ENCODE data around the gene DCTN1.

Gene DCTN1

DNA sequence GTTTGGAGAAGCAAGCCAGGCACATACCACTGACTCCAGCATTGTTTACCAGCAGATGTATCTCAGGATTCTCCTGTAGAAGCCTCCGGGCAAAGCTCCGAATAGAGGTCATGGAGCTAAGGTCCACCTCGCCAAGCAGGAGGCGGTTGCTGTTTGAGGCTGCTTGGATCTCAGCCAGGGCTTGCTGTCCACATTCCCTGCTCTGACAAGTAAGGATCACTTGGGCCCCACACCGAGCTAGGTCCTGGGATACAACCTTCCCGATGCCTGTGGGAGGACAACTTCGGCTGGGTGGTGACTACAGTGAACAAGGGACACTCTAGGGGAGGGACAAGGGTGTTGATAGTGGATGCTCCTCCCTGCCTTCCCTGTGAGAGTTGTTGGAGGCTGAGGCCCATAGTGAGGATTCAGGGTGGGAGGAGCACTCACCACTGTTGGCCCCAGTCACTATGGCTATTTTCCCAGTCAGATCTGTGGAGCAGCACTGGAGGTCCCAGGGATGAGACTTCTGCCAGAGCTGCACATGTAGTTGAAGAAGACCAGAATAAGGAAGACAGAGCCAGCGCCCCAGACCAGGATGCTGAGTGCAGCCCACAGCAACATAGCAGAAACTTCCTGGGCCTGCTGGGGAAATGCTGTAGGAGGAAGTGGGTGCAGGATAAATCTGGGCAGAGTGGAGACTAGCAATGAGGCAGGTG, 33.0 kb upstream of the DCTN1 start:
- DNase-seq = no peak

DNA sequence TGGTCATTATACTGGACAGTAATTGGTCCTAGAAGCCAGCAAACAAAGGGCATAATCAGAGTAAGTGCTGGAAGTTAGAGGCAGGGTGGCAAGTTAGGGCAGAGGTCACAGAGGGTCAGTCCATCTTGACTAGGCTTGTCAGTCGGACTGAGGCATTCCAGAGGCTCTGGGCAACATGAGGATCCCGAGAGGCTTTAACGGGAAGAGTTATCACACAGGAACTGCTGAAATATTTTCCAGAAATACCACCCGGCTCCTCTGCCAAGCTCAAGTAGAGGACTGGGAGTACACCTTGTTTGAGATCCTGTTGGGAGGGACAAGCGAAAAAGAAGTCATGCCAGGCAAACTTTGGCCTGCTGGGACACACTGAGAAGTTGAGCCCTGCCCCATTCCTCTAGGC, 27.6 kb upstream of the DCTN1 start:
- DNase-seq = no peak

DNA sequence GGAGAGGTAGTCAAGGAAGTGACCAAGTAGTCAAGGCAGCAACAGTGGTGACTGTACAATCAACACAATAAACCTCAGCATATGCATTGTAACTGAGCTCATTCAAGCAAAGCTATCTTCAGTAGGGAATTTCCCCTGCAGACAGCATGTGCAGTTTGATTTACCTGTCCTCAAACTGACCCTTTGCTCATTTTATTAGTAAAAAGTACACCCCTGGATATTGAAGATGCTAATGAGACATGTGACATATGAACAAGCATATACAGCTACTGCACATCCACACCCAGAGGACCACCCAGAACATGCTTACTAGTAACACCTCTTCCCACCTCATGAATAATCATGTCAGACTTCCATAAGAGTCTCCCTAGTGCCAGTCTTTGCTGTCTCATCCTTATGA, 25.9 kb upstream of the DCTN1 start:
- DNase-seq = no peak

DNA sequence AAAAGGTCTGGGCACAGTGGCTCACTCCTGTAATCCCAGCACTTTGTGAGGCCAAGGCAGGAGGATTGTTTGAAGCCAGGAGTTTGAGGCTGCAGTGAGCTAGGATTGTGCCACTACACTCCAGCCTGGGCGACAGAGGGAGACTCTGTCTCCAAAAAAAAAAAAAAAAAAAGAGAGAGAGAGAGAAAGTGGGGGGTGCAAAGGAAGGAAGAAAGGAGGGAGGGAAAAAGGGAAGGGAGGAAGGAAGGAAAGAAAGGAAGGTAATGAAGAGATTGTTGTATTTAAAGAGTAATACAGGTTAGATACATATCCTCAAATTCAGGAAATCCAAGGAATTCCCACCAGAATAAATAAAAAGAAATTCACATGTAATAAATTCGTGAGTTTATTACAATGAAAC, 21.8 kb upstream of the DCTN1 start:
- no peak for DNase-seq

DNA sequence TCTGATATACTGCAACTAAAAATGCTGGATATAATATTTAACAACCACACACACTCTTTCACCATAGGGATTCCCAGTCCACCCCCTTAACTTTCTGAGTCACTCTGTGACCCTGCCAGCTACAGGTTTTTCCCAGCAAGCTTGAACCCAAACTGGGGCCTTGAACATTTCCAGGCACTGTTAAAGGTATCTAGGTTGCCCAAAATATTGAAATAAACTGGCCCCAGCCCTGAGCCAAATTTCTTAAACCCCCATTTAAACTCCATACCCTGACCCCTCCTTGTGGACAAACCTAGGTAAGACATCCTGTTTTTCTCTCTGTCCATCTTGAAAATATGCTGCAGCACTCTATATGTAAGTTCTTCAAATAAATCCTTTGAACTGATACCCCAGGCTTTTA, 19.7 kb upstream of the DCTN1 start:
- DNase-seq = peak; percentile 50

DNA sequence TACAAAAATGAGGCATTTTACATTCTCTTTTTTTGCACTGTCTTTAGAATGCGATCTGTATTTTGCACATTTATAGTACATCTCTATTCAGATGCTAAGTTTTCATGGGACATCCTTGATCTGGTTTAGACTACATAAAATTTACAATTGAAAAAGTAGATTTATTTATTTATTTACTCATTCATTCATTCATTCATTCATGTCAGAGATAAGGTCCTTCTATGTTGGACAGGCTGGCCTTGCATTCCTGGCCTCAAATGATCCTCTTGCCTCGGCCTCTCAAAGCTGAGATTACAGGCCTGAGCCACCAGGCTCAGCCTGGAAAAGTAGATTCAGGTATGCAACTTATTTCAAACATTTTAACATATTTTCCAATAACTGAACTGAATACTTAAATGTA, 16.0 kb upstream of the DCTN1 start:
- DNase-seq = no peak

DNA sequence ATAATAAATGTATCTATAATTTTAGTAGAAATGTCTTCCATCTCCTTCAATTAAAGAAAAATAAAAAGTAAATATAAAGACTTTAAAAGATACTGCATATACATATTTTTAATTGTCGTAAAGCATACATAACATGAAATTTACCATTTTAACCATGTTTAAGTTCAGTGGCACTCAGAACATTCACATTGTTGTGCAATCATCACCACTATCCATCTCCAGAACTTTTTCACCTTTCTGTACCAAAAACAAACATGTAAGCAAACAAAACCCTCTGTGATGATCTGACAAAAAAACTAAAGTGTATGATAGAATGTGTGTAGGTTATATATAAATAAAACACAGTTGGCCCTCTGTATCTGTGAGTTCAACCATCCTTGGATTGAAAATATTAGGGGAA, 13.4 kb upstream of the DCTN1 start:
- DNase-seq = no peak

DNA sequence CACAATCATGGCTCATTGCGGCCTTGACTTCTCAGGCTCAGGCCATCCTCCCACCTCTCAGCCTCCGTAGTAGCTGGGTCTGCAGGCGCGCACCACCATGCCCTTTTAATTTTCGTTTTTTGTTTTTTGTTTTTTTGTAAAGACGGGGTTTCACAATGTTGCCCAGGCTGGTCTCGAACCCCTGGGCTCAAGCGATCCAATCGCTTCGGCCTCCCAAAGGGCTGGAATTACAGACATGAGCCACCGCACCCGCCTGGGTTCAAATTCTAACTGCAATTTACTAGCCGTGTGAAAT, 12.3 kb upstream of the DCTN1 start:
- no peak for DNase-seq

DNA sequence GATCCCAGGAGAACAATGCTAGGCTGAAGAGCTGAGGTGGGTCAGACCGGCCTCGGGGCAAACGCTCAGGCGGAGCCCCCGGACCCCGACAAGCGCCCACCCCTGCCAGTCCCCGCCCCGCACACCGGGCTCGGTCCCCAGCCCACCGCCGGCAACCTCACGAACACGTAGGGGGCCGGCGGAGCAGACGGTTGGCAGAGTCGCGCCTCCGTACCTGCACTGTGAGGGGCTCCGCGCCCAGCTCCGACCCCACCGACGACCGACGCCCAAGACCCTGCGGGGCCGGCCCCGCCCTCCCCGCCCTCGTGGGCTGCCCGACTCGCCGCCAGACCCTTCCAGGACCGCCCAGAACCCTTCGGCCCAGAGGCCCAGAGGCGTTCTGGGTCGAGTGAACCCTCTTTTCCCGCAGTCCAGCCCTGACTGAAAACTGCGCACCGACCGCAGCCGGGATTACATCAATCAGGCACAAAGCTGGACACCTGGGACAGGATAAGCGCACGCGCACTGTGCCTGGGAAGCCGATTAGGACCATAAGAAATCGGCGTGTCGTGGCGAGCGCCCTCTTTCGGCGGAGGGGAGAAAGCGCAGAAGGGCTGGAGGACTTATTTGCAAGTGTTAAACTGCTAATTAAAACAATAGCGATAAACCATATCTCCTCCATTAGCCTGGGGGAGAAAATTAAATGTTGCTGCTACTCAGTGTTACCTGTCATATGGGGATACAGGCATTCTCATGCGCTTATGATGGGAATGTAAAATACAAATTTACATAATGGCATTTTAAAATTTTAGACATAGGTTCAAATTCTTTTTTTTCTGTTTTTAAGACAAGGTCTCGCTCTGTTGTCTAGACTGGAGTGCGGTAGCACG, 11.7 kb upstream of the DCTN1 start:
- peak; percentile 96 for DNase-seq

DNA sequence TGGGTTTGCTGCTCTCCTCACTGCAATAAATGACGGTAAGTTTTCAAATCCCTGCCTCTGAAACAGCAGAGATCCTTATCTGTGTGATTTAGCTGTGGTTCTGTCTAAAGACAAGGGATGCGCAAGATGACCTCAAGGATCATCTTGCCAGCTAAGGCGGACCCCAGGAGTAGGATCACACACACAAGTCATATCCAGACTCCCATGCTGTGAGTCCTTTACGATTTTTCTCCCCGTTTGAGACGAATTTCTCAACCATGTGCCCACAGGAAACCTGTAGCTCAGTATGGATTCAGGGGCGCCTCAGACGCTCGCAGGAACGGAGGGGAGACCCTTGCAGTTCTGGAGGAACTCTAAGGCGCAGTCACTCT, 11.1 kb upstream of the DCTN1 start:
- DNase-seq = no peak

DNA sequence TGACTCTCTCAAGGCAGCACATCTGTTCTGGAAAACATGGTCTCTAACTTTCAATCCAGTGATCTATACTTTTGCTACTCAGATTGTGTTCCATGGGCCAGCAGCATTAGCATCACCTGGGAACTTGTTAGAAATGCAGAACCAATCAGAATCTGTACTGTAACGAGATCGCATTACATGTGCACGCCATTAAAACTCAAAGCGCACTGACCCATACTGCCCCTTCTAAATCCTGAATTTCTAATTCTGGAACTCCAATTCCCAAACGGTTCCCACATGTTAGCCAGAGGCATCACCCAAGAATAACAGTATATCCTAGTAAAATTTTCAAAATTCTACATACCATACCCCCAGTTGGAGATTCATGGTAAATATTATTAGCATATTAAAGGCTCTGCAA, 10.5 kb upstream of the DCTN1 start:
- no peak for DNase-seq

DNA sequence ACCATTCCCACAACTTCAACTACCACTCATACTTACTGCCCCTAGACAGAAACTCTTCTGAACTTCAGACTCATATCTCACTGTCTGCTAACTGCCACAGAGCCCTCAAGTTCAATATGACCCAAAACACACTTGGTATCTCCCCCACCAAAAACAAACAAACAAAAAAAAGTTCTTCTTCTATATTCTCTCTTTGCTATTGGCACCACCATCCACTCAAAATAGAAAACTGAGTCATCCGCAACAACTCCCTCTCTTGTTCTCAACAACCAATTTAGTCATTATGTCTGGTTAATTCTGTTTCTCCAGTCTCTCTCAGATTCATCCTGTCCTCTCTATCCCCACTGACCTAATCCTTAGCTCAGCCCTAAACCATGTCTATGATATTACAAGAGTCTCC, 7.2 kb upstream of the DCTN1 start:
- DNase-seq = peak; percentile 46

DNA sequence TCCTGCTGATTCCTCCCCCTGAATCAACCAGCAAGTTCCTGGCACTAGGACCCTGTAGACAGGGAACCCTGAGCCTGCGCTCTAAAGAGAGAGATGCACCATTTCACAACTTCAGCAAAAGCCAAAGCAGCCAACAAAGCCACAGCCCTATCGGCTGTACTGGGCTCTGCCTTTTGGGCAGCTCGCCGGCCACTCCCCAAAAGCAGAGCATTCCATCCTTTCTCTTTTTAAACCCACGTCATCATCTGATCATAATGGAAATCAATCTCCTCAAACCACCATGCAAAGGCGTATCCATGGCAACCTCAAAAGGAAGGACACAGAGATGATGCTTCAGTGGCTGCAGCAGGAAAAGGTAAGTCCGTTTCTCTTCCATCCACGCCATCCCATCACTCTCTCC, 5.3 kb upstream of the DCTN1 start:
- no peak for DNase-seq

DNA sequence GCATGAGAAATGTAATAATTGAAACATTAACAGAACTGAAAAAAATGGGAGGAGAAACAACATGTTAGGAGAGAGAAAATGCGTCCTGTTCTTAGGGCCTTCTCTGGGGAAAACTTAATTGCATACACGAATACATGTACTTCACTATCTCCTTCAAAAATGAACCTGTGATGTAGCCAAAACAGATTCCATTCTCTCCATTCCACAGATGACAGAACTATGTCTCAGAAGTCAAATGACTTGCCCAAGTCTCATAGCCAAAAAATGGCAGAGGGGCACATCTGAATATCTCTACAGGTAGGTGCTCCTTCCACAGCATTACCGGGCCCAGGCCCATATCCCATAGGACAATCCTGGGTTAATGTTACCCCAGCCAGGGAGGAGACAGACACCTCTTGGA, 3.9 kb upstream of the DCTN1 start:
- no peak for DNase-seq

DNA sequence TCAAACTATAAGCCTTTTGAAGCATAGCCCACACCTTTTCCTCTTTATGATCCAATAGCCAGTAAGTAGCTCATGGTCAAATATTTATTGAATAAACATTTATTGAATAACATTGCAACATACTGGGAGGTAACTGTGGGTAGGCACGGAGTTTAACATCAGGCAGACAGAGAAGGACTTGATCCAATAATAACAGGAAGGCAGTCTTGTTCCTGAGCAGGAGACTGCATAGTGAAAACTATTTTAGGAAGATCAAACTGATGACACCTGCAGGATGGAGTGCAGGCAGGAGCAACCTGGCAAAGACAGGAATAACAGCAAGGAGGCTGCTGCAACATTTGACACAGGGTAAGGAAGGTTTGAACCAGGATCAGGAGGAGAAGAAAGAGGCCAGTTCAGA, 3.1 kb upstream of the DCTN1 start:
- DNase-seq = no peak

DNA sequence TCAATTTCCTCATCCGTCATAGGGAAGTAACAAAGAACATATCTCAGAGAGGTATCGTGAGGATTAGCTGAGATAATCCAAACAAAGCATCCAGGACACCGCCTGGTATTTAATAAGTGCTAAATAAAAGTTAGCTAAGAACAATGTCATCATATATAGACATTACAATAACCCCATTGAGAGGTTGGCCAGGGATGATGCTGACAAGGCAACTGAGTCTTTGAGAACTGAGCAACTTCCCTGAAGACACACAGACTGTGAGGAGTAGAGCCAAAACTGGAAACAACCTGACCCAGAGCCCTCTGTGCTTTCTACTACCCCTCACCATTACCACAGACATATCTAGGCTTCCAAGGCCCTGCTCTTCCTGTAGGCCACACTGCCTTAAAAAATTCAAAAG, 1.6 kb upstream of the DCTN1 start:
- DNase-seq = no peak

DNA sequence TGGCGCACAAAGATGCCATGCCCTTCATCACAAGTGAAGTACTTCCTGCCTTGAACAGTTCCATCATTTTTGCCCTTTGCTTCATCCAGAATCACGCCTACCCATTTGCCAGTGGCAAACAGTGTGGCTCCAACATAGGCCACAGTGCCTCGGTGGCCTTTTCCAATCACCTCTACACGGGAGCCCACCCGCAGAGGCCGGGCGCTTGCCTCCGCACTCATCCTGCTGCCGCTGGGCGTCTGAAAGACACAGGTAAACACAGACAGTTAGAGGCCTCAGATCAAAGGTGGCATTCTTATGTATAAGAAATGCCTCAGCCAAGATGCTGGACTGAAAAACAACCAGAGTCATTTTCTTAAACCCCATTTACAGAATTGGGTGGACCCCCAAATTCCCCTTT, 2.1 kb downstream of the DCTN1 start:
- DNase-seq = no peak

DNA sequence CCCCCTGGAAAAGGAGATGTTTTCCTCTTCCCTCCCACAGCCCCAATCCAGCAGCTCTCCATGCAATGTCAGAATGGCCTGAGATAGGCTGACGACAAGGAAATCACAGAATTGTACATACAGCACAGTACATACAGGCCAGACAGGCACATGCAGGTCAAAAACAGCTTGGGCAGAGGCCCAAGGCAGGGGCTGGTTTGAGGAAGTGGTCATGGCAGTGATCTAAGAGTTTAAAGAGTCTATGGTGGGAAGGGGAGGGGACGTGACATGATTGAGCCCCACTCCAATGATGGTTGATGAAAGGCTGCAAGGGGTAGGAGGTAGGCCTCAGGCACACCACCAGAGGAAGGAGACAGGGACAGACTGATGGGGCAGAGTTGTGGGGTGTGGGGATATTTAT, 4.3 kb downstream of the DCTN1 start:
- no peak for DNase-seq

DNA sequence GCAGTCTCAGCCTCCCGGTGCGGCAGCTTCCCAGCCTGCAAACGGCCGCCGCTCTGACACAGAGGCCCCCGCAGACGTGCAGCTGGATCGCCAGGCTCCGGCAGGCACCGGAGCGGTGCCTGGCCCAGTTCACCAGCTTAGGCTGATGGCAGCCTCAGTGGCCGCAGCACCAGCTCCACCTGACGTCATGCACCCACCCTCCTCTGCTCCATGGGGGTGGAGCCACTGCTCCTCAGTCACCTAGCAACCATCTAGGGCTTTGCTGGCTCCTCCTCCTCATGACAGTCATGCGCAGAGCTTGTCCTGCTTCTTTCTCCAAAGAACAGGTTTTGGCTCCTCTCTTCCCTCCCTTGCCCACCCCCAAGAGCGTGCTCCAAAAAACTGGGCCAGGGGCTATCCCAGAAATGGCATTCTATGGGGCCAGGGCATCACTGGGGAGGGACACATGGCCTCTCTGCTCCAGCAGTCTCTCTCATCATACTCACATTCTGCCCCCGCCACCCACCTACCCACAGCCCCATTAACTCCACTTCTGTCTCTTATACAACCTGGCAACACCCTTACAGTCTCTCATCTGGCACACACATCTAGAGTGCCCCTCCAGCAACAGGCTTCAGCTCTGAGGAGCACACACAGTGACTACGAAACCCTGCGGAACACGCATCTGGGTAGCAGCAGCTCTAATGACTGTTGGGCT, 5.5 kb downstream of the DCTN1 start:
- no peak for DNase-seq

DNA sequence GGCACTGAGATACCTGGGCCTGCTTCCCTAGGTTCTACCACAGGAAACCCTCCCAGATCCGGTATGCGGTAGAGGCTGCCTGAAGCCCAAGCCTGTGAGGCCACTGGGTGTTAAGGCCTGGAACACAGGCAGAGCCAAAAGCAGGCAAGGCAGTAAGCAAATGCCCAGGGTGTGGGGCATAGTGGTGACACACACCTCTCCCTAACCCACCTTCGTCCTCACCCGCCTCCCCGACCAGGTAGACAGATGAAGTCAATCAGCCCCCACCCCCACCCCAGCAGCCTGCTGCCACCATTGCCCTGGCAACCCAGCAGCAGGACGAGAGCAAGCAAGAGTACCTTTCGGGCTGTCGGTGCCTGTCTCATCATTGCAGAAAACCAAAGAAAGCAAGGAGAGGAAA, 6.1 kb downstream of the DCTN1 start:
- no peak for DNase-seq

DNA sequence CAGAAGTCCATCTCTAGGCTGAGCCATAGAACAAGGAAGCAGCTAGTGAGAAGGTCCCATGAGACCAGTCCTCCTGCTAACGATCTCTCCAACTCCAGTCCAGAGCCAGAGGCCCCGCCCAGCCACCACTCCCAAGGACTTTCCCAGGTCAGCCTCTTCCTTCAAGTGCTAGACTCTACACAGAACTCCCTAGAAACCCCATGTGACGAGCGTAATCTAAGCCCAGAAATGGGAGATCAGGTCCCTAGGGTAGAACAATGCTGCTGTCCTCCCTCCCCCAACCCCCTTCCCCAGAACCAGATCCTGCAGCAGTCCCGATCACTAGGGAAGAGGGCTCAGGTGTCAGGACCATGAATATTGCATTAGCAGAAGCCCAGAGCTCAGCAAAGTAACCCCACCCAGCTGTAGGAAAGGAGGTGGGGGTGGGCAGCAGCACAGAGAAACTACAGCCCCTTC, 6.9 kb downstream of the DCTN1 start:
- no peak for DNase-seq

DNA sequence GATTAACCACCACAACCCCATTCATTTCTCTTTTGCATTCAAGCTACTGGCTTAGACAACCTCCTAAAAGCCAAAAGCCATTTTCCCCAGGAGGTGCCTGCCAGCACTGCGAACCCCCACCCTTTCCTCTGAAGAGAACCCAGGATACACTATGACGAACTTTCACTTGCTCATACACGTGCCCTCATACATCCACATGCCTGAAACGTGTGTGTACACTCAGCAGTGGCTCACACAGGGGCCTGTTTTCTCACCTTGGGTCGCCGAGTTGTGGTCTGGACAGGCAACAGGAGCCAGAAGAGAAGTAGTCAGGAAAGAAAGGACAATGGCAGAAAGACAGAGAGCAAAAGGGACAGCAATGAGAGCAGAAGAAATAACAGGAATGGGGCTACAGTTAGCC, 7.4 kb downstream of the DCTN1 start:
- DNase-seq = no peak

DNA sequence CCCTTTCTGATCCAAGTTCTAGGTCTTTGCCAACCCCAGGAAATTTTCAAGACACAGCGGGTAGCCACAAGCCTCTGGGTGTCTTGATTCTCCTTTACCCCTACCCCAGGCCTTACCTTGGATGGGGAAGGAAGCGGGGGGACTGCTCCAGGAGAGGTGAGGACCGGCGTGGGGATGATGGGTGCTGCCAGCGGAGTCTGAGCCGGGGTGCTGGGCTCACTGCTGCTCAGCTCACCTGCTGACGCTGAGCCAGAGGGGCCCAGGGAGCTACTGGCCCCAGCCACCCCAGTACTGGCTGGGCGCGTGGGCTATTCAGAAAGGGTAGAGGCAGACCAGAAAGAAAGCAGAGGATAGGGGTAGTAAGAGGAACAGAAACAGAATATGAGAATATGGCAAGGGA, 8.7 kb downstream of the DCTN1 start:
- no peak for DNase-seq

DNA sequence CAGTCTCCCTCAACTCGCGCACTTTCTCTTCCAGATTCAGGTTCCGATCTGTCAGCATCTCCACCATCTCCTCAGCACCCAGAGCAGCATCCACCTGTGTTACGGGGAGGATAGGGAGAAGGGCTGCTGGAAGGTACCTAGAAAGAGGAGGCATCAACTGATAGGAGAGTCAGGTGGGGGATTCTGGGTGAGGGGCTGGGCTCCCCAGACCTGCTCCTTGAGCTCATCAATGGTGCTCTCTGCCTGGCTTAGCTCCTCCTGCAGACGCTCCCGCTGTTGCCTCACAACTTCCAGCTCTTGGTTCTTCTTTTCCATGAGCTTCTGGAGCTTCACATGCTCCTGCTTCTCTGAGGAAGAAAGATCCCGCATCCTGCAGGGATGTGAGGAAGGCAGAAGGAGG, 10.1 kb downstream of the DCTN1 start:
- DNase-seq = no peak
